ENCODE results near the gene CORO1C.
A peak's percentile ranks its signal among the peaks of the same experiment; 100 is the strongest.

Gene CORO1C

DNA sequence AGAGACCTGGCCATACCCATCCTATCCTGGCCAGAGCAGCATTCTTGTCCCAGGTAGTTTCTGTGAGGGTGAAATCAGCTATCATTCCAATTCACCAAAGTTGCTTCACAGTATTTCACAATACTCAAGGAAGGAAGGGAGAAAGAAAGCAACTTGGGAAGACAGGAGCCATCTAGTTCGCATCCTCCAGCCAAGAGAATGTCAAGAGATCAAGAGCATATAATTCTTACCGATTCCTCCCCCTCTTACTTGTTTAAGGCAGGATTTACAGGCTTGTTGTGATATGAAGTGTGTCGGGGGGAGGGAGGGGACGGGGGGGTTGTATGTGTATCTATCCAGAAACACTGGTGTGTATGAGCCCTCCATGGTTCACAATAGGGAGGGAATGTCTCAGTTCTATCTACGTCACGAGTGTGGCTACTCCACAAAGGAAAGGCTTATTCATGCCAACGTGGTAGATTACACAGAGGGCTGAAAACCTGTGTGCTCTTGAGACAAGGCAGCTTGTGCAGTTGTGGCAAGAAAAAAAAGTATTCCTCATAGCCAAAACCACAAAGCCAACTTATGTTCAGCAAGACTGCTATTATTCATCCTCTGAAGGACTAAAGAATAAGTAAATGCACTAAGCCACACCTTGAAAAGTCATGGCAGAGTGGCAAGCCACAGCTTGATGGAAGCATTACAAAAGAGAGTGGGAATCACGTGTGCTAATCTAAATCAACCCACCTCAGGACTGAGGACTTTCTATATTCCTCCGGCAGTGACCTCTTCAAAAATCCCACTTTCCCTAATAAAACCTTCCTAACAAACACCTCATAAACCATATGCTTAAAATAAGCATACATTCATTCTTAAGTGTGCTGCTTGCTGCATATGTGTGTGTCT is 35.0 kb downstream of the CORO1C start:
- TF ChIP-seq, protein P1, sequence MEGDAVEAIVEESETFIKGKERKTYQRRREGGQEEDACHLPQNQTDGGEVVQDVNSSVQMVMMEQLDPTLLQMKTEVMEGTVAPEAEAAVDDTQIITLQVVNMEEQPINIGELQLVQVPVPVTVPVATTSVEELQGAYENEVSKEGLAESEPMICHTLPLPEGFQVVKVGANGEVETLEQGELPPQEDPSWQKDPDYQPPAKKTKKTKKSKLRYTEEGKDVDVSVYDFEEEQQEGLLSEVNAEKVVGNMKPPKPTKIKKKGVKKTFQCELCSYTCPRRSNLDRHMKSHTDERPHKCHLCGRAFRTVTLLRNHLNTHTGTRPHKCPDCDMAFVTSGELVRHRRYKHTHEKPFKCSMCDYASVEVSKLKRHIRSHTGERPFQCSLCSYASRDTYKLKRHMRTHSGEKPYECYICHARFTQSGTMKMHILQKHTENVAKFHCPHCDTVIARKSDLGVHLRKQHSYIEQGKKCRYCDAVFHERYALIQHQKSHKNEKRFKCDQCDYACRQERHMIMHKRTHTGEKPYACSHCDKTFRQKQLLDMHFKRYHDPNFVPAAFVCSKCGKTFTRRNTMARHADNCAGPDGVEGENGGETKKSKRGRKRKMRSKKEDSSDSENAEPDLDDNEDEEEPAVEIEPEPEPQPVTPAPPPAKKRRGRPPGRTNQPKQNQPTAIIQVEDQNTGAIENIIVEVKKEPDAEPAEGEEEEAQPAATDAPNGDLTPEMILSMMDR (IDR thresholded peaks at IDR 0.05; ENCODE audit: control insufficient read depth, extremely low read depth, insufficient read depth): no peak
- H3K4me3 ChIP-seq (ENCODE audit: low read depth, low read length): no peak overlapping the region
- DNase-seq (ENCODE audit: low read depth): no peak

DNA sequence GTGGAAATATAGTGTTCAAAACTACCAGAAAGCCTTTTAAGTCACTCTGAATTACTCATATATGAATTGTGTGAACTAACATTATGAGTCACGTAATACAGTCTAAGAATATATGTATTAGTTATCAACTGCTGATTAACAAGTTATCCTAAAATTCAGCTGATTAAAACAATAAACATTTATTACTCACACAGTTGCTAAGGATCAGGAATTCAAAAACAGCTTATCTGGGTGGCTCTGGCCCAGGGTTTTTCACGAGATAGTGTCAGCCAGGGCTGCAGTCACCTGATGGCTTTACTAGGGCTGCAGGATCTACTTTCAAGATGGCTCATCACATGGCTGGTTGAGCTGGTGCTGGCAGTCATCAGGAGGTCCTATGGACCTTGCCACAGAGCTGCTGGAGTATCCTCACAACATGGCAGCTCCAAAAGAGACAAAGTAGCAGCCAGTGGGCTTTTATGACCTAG is 36.5 kb downstream of the CORO1C start:
- DNase-seq (ENCODE audit: low read depth): no peak
- TF ChIP-seq, protein P1 (IDR thresholded peaks at IDR 0.05; ENCODE audit: control insufficient read depth, extremely low read depth, insufficient read depth): no peak
- H3K4me3 ChIP-seq (ENCODE audit: low read depth, low read length): no peak overlapping the region

DNA sequence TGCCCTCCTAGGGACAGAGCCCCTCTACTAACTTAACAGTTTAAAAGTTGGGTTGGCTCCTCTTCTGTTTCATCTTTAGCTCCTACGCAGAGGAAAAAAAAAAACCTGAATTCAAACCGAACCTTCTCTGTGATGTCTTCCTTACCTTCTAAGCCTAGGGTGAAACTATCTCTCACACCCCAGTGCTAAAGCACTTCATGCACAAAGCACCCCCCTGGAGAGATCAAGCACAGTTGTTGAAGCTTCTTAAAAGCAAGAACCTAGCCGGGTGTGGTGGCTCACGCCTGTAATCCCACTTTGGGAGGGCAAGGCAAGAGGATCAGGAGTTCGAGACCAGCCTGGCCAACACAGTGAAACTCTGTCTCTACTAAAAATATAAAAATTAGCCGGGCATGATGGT is 37.6 kb downstream of the CORO1C start:
- TF ChIP-seq, protein P1 (IDR thresholded peaks at IDR 0.05; ENCODE audit: control insufficient read depth, extremely low read depth, insufficient read depth): no peak
- DNase-seq (ENCODE audit: low read depth): no peak
- no peak overlapping the region for H3K4me3 ChIP-seq (ENCODE audit: low read depth, low read length)

DNA sequence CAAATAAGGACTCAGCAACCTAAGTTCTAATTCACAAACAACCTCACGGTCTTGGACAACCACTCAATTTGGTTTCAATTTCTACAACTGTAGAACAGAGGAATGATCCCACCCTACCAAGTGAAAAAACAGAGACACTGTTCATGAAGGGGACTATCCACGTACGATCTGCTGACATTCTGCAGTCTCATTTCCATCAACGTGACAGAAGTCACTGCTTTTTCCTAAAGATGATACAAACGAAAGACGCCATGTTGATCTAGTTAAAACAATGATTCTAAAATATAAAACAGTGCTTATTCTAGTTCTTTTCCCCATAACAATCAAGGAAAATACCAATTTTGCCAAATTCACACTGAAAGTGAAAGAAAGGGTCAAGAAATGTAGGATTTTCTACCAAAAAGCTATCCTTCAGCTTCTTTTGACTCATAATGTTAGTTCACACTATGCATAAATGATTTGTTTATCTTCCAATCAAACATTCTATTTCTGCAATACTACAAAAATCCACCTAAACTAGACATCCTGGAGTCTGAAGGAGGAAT is 38.1 kb downstream of the CORO1C start:
- no peak for DNase-seq (ENCODE audit: low read depth)
- H3K4me3 ChIP-seq (ENCODE audit: low read depth, low read length): no peak overlapping the region
- TF ChIP-seq, protein P1 (IDR thresholded peaks at IDR 0.05; ENCODE audit: control insufficient read depth, extremely low read depth, insufficient read depth): no peak

DNA sequence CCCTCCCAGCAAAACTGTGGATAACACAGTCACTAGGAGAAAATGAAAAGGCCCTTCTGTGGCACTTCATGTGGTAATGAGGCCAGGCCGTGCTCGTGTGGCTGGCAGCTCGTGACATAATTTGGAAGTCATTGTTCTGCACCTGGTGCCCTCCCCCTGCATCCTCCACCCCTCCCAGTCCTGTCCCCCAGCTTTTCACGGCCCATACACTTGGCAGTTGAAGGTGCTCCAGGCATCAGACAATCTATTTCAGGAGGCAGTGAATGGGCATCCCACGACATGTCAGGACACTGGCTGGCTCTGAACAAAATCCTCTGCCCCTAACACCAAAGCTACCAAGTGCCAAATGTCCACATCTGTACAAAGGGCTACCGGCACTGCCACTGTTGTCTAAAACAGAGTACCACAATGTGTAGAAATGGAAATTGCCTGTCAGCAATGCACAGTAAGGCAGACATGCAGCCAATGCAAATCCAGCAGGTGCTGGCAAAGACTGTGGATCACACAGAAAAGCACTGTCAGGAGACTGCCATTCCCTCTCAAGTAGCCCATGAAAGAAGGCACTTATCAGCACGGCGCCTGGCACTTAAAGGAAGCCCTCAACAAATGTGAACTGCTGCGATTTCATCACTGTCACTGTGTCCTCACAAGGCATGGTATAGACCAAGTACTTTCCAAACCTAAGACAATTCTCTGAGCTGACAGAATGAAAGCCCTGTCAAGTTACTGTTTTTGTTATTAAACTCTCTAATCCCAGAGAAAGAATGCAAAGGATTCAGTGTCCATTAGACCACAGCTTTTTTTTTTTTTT is 39.1 kb downstream of the CORO1C start:
- TF ChIP-seq, protein P1 (IDR thresholded peaks at IDR 0.05; ENCODE audit: control insufficient read depth, extremely low read depth, insufficient read depth): no peak
- DNase-seq (ENCODE audit: low read depth): no peak
- H3K4me3 ChIP-seq (ENCODE audit: low read depth, low read length): no peak overlapping the region; the same call in 1 of the 2 replicates

DNA sequence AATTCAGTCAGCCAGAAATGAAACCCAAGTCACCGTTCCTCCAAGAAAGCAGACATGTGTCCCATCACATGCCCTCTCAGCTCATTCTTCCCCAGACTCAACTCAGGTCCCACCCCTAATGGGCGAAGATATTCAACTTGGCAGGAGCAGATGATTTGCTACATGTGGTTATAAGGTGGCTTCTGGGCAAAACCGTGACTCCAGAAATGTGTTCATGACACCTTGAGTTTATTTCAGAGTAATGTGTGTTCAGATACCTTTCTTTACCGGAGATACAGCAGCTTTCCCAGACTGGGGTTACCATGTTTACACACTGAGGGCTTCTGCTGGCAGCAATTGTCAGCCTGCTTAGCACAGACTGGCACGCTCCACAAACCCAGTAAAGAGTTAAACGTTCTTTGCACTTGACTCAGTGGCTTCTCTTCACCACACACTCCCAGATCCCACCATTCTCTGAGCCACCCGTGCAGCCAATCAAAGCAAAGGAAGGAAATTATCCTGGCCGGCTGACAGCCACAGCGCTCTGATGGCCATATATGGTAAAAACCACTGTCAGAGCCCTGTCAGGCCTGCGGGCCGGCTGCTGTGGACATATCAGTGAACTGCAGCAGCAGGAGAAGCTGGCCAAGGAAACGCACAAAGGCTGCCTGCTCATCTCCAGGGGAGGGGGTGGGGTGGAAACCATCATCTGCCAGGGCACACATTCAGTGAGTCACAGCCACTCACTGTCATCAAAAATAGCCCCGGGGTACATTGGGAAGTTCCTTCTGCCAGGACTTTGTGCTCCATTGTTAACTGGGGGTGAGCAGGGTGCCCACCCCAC is 39.9 kb downstream of the CORO1C start:
- peak; percentile 97 for DNase-seq (ENCODE audit: low read depth)
- peak overlapping the region; percentile 16 for H3K4me3 ChIP-seq (ENCODE audit: low read depth, low read length)
- TF ChIP-seq, protein P1 (IDR thresholded peaks at IDR 0.05; ENCODE audit: control insufficient read depth, extremely low read depth, insufficient read depth): no peak

Data from LNCaP clone FGC (cell line).